HEK293T (cell line): ENCODE results near the gene TGFBR3L.

ENCODE experiments used
- BHLHE40 ChIP-seq: fragments of 450-650 bp; IDR thresholded peaks from 2 replicates; pipeline ENCODE4 v1.6.1; 2016; ENCODE audit warnings: mild to moderate bottlenecking, moderate library complexity, borderline replicate concordance
- CTBP1 ChIP-seq: fragments of 450-650 bp; IDR thresholded peaks from 2 replicates; pipeline ENCODE4 v1.6.1; 2016; ENCODE audit warnings: borderline replicate concordance
- FOXK2 ChIP-seq: fragments of 450-650 bp; IDR thresholded peaks from 2 replicates; pipeline ENCODE4 v1.6.1; 2016; ENCODE audit warnings: mild to moderate bottlenecking
- FOXM1 ChIP-seq: fragments of 450-650 bp; IDR thresholded peaks from 2 replicates; pipeline ENCODE4 v1.6.1; 2017; ENCODE audit warnings: mild to moderate bottlenecking, borderline replicate concordance
- SP1 ChIP-seq: fragments of 450-650 bp; IDR thresholded peaks from 2 replicates; pipeline ENCODE4 v1.6.1; 2017

DNA sequence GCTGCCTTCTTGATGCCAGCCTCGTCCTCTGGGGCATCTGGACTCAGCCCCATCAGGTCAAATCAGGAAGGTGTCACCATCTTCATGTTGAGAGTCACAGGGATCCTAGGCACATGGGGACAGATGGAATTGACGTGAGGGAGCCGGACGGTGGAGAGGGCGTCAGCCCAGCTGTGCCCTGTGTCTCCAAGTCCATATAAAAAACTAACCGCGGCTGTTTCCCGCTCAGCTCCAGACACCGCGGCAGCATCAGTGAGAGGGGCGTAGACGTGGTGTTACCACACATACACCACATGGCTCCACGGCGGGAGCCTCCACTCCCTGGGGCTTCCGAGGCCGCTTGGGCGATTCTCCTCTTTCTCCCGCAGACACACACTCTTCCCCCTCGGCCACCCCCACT, 34.8 kb upstream of the TGFBR3L start:
- TF ChIP-seq CTBP1 (no peak), BHLHE40 (no peak), SP1 (no peak), FOXK2 (no peak), FOXM1 (no peak)
